Heart right ventricle (tissue), 16 donors: ENCODE results near the gene SNX24. TPM values are rescaled to one million over a fixed set of nuclear protein-coding genes. Genes with fewer than 3 reads are reported as not detected.

Source experiments
- ATAC-seq, 8 donors: fragments of 200-7000 bp; cut with Tn5 transposase; one replicate each; pipeline ENCODE4 v1.9.1; 2020; ENCODE audit warnings: mild to moderate bottlenecking in 8 of 8, moderate library complexity in 8 of 8, moderate number of reproducible peaks in 1 of 8
- DNase-seq, 2 donors: peaks; one replicate each; pipeline ENCODE4 v3.0.0-alpha.2; 2020
- H3K27ac ChIP-seq, 10 donors: fragments of 200-600 bp; sonication (generic) in 2 of 10; one replicate each; pipeline versions ENCODE4 v1.5.0 to v1.8.0; 2020 to 2022; ENCODE audit warnings: mild to moderate bottlenecking in 3 of 10
- H3K27me3 ChIP-seq, 7 donors: fragments of 200-600 bp; one replicate each; pipeline ENCODE4 v1.8.0; 2021 to 2022; ENCODE audit warnings: mild to moderate bottlenecking in 2 of 7
- H3K36me3 ChIP-seq, 9 donors: fragments of 200-600 bp; sonication (generic) in 1 of 9; one replicate each; pipeline versions ENCODE4 v1.5.0 to v1.8.0; 2020 to 2022; ENCODE audit warnings: mild to moderate bottlenecking in 2 of 9
- H3K4me1 ChIP-seq, 9 donors: fragments of 200-600 bp; sonication (generic) in 1 of 9; one replicate each; pipeline versions ENCODE4 v1.5.0 to v1.8.0; 2020 to 2022; ENCODE audit warnings: mild to moderate bottlenecking in 4 of 9
- H3K4me3 ChIP-seq, 10 donors: fragments of 200-600 bp; sonication (generic) in 2 of 10; one replicate each; pipeline versions ENCODE4 v1.5.0 to v1.8.0; 2020 to 2022; ENCODE audit warnings: mild to moderate bottlenecking in 7 of 10, moderate library complexity in 2 of 10
- H3K9me3 ChIP-seq, 11 donors: fragments of 200-600 bp in 10 of 11; sonication (generic) in 2 of 11; one replicate each; pipeline versions ENCODE4 v1.5.0 to v1.8.0; 2013 to 2022; ENCODE audit warnings: mild to moderate bottlenecking in 2 of 11, control low read depth in 1 of 11, moderate library complexity in 1 of 11
- CTCF ChIP-seq, 9 donors: fragments of 200-600 bp; sonication (generic) in 2 of 9; IDR thresholded peaks; one replicate each; pipeline versions ENCODE4 v1.5.0 to v1.8.0; 2021 to 2022; ENCODE audit warnings: antibody characterized with exemption in 9 of 9, mild to moderate bottlenecking in 5 of 9, moderate library complexity in 1 of 9
- WGBS, 2 donors: extraction: QIAGEN DNeasy Blood & Tissue Kit; methylation state at CpG; one replicate each; pipeline ENCODE4 v1.1.7; 2013; ENCODE audit warnings: inconsistent platforms in 1 of 2; 5-methylcytosine and 5-hydroxymethylcytosine counted together
- intact Hi-C, 10 donors: fragments of 100-400 bp; cut with DNase I; formaldehyde crosslinking; loops; one replicate each; pipeline versions ENCODE4 v1.11.1 to v1.14.2; 2022
- polyA plus RNA-seq, 2 donors: library from polyadenylated mRNA; stranded (reverse); fragments of 200-250 nt; gene quantifications; one replicate each; pipeline ENCODE4 v1.2.3, GENCODE V29; 2013
- total RNA-seq, 10 donors: library from RNA; stranded (reverse); fragmentation: NEBNext Ultra II Directional in 3 of 10; extraction: Animal tissue kit (Norgen Biotek cat#: 25700) in 3 of 10; gene quantifications; one replicate each; pipeline versions ENCODE4 v1.2.1 to v1.2.4, GENCODE V29; 2021 to 2023
- donor health status: Arrhythmogenic right ventricular cardiomyopathy.
- donor health status: ischemic (EF 13 %, LVEDD 7.1; RV severe dilation, severe dysfunction).
- donor health status: healthy with polysubstance abuse.
- donor health status: DM: no; HTN: yes; CAD: no.
- donor health status: DM: no; HTN: no; CAD: no.
- donor health status: ischemic (EF 25% LVEDD 6.9; RV normal size, moderate dysfunction).
- donor health status: ischemic (EF 25% LVEDD 5.7; RV mildly dilated, moderate dysfunction).
- donor health status: healthy.
- donor health status: DM: yes; HTN: yes; CAD: no.
- donor health status: Ischemic cardiomyopathy.
- donor health status: ischemic (EF 35%, LVEDD 5.7; RV mildly dilated, moderate dysfunction).
- donor health status: nonischemic (EF 11% LVEDD 7.7; RV severe dilation, severe dysfunction).
- donor health status: DM: yes; HTN: yes; CAD: no.
- donor health status: PGD.
- donor health status: ischemic (EF 29% LVEDD 5.4; RV normal size, mild dysfunction).
- donor health status: nonischemic (EF 23%, LVEDD 6.1; RV moderate dilation, normal function).

The SNX24 gene
- total and polyA plus RNA-seq, 12 donors, result 11.7 to 16.3 (median 13.8) TPM

- H3K4me1 ChIP-seq, result peaks cover 0 to 7% (median 0%) of the 10 kb centered on the region in 9 donors
- WGBS, 2 donors, result 89 to 94% methylated on average over 1 of the region's 1 CpG
- H3K27ac ChIP-seq, result no peak overlapping the region
- no peaks in the 10 kb centered on the region for H3K27me3 ChIP-seq
- DNase-seq (no peak), ATAC-seq (no peak)
- peaks cover 0 to 3% (median 0%) of the 10 kb centered on the region in 9 donors for H3K36me3 ChIP-seq
- TF ChIP-seq CTCF (IDR thresholded peaks at IDR 0.05), result no peak
- intact Hi-C loops, result no loop called here
- no peak overlapping the region for H3K4me3 ChIP-seq
- peaks cover 0 to 27% (median 10%) of the 10 kb centered on the region in 11 donors for H3K9me3 ChIP-seq
These were observed 202.3 kb downstream of the SNX24 start for GRCh38 chr5:123047706-123048105.

DNA sequence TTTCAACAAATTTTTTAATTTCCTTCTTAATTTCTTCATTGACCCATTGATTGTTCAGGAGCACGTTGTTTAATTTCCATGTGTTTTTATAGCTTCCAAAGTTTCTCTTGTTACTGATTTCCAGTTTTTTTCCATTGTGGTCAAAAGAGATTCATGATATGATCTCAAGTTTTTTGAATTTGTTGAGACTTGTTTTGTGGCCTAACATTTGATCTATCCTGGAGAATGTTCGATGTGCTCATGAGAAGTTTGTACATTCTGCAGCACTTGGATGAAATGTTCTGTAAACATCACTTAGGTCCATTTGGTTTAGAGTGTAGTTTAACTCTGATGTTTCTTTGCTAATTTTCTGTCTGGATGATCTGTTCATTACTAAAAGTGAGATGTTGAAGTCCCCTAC lies 205.8 kb downstream of the SNX24 start:
- Histone ChIP-seq H3K36me3 (peaks cover 0 to 28% (median 0%) of the 10 kb centered on the region in 9 donors), H3K27me3 (no peaks in the 10 kb centered on the region), H3K27ac (no peak overlapping the region), H3K4me3 (no peak overlapping the region), H3K9me3 (peaks cover 0 to 31% (median 12%) of the 10 kb centered on the region in 11 donors), H3K4me1 (peaks cover 0 to 4% (median 0%) of the 10 kb centered on the region in 9 donors)
- ATAC-seq (no peak), DNase-seq (no peak)
- WGBS, 2 donors, result 88 to 94% methylated on average over 2 of the region's 2 CpGs
- intact Hi-C loops, result no loop called here
- TF ChIP-seq CTCF (IDR thresholded peaks at IDR 0.05), result no peak

Other genes with a start within 250 kb of the SNX24 start
- 10 to 100 TPM; 30.6 to 48.5 (median 36.1) TPM for gene SNX2, start 70.5 kb upstream of the SNX24 start, total RNA-seq
- 10 to 100 TPM; 15.1 to 26.5 TPM for gene SNX2, start 70.5 kb upstream of the SNX24 start, polyA plus RNA-seq
- 10 to 100 TPM; 34.2 to 54.3 (median 43.2) TPM for gene PPIC, start 191.1 kb downstream of the SNX24 start, total RNA-seq
- 10 to 100 TPM; 22.5 to 58.9 TPM for gene PPIC, start 191.1 kb downstream of the SNX24 start, polyA plus RNA-seq
- gene PRDM6, start 243.6 kb downstream of the SNX24 start, total RNA-seq, result 1 to 10 TPM in 1 of 10 donors, under 1 TPM in 9; 0.08 to 1.0 (median 0.65) TPM
- under 1 TPM; 0.26 to 0.73 TPM for gene PRDM6, start 243.6 kb downstream of the SNX24 start, polyA plus RNA-seq